Testis (tissue), 3 donors: ENCODE results near the gene NAA20. TPM values are rescaled to one million over a fixed set of nuclear protein-coding genes. Genes with fewer than 3 reads are reported as not detected.
A peak's percentile ranks its signal among the peaks of the same experiment; 100 is the strongest.

ENCODE experiments used
- DNase-seq: peaks from one replicate; pipeline ENCODE4 v3.0.0-alpha.2; 2019
- H3K27ac ChIP-seq, 2 donors: fragments of 200-600 bp; sonication (generic); one replicate each; pipeline ENCODE4 v1.5.1; 2019
- H3K27me3 ChIP-seq: fragments of 200-600 bp; sonication (generic); one replicate; pipeline ENCODE4 v1.5.1; 2019
- H3K36me3 ChIP-seq: fragments of 200-600 bp; sonication (generic); one replicate; pipeline ENCODE4 v1.5.1; 2017; ENCODE audit warnings: low read depth; ENCODE audit errors: missing control alignments
- H3K4me1 ChIP-seq: fragments of 200-600 bp; sonication (generic); one replicate; pipeline ENCODE4 v1.5.1; 2019
- H3K4me3 ChIP-seq, 2 donors: fragments of 200-600 bp; sonication (generic); one replicate each; pipeline ENCODE4 v1.5.1; 2017 to 2019
- H3K9me3 ChIP-seq: fragments of 200-600 bp; sonication (generic); one replicate; pipeline ENCODE4 v1.5.1; 2017
- POLR2A ChIP-seq: fragments of 450-650 bp; IDR thresholded peaks from one replicate; pipeline ENCODE4 v1.6.1; 2017; ENCODE audit warnings: antibody characterized with exemption, mild to moderate bottlenecking, moderate library complexity
- WGBS, 2 donors: methylation state at CpG; one replicate each; pipeline ENCODE4 v1.1.5; 2018; 5-methylcytosine and 5-hydroxymethylcytosine counted together
- intact Hi-C: fragments of 100-400 bp; cut with DNase I; formaldehyde crosslinking; loops from one replicate; pipeline ENCODE4 v1.15.1; 2023; ENCODE audit warnings: low total_unique reads
- polyA plus RNA-seq: library from polyadenylated mRNA; stranded (reverse); fragments of 350-450 nt; fragmentation: Illumina TruSeq; extraction: RNeasy Lipid Tissue Mini Kit (QIAGEN cat#74804); gene quantifications from one replicate; pipeline ENCODE4 v1.2.3, GENCODE V29; 2014; ENCODE audit warnings: low read depth, low replicate concordance; ENCODE audit not compliant: insufficient read depth
- total RNA-seq, 2 donors: library from RNA; depleted of rRNA; stranded (reverse); fragments of >200 nt; gene quantifications; one replicate each; pipeline ENCODE4 v1.2.3, GENCODE V29; 2016
- TF ChIP-seq, protein P1 (sequence below), 3 experiments: fragments of 450-650 bp in 2 of 3; fragments of 200-600 bp in 1 of 3; sonication (generic) in 1 of 3; IDR thresholded peaks; one replicate each; pipeline ENCODE4 v1.5.1; 2016 to 2019; ENCODE audit warnings: antibody characterized with exemption in 3 of 3, mild to moderate bottlenecking in 2 of 3, moderate library complexity in 1 of 3

The NAA20 gene
- total and polyA plus RNA-seq, 3 donors from 2014 or later, result 41.3 to 176 (median 53.9) TPM

GRCh38 chr20:20012541-20012940 lies 4.6 kb upstream of the NAA20 start:
- no peak overlapping the region for H3K27ac ChIP-seq
- H3K9me3 ChIP-seq, result no peaks in the 10 kb centered on the region
- H3K36me3 ChIP-seq, result no peaks in the 10 kb centered on the region
- intact Hi-C loops, result no loop called here
- no peaks in the 10 kb centered on the region for H3K27me3 ChIP-seq
- H3K4me1 ChIP-seq, result peaks cover 5% of the 10 kb centered on the region
- H3K4me3 ChIP-seq, result no peak overlapping the region
- no peak for TF ChIP-seq POLR2A
- TF ChIP-seq, protein P1, sequence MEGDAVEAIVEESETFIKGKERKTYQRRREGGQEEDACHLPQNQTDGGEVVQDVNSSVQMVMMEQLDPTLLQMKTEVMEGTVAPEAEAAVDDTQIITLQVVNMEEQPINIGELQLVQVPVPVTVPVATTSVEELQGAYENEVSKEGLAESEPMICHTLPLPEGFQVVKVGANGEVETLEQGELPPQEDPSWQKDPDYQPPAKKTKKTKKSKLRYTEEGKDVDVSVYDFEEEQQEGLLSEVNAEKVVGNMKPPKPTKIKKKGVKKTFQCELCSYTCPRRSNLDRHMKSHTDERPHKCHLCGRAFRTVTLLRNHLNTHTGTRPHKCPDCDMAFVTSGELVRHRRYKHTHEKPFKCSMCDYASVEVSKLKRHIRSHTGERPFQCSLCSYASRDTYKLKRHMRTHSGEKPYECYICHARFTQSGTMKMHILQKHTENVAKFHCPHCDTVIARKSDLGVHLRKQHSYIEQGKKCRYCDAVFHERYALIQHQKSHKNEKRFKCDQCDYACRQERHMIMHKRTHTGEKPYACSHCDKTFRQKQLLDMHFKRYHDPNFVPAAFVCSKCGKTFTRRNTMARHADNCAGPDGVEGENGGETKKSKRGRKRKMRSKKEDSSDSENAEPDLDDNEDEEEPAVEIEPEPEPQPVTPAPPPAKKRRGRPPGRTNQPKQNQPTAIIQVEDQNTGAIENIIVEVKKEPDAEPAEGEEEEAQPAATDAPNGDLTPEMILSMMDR (IDR thresholded peaks at IDR 0.05), result no peak
- WGBS, 2 donors, result 85 to 90% methylated on average over 2 of the region's 2 CpGs
- no peak for DNase-seq

DNA sequence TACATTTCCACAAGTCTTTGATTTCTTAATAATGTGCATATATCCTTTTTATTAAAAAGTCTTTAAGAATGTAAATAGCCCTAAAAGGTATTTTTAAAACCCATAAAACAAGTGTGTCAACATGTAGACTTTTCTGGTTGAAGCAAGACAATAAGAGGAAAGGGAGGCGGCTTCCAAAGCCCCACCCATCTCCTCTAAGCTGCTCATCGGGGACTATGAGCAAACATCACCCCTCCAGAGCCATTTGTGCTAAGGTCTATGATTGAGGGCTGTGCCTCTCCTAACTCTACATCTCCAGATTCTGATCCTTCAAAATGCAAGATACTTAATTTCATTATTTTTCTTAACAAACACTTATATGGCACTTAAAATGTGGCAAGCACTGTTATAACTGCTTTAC lies 2.5 kb upstream of the NAA20 start:
- no peak overlapping the region for H3K27ac ChIP-seq
- 59 to 62% methylated on average over 2 of the region's 2 CpGs for WGBS, 2 donors
- intact Hi-C loops, result no loop called here
- no peaks in the 10 kb centered on the region for H3K27me3 ChIP-seq
- peaks cover 18% of the 10 kb centered on the region for H3K4me1 ChIP-seq
- TF ChIP-seq, protein P1 (IDR thresholded peaks at IDR 0.05), result no peak
- no peak for TF ChIP-seq POLR2A
- no peaks in the 10 kb centered on the region for H3K36me3 ChIP-seq
- H3K9me3 ChIP-seq, result no peaks in the 10 kb centered on the region
- DNase-seq, result no peak
- no peak overlapping the region for H3K4me3 ChIP-seq

GRCh38 chr20:20017844-20018185 lies 653 bp downstream of the NAA20 start:
- Histone ChIP-seq H3K4me3 (peak overlapping the region; percentile 87 to 96), H3K27ac (peak overlapping the region; percentile 58 to 75), H3K4me1 (peaks cover 29% of the 10 kb centered on the region), H3K9me3 (no peaks in the 10 kb centered on the region), H3K36me3 (no peaks in the 10 kb centered on the region), H3K27me3 (no peaks in the 10 kb centered on the region)
- 1 to 3% methylated on average over 13 to 17 of the region's 17 CpGs for WGBS, 2 donors
- intact Hi-C loops, result no loop called here
- DNase-seq, result no peak
- no peak for TF ChIP-seq POLR2A
- TF ChIP-seq, protein P1 (IDR thresholded peaks at IDR 0.05), result no peak

DNA sequence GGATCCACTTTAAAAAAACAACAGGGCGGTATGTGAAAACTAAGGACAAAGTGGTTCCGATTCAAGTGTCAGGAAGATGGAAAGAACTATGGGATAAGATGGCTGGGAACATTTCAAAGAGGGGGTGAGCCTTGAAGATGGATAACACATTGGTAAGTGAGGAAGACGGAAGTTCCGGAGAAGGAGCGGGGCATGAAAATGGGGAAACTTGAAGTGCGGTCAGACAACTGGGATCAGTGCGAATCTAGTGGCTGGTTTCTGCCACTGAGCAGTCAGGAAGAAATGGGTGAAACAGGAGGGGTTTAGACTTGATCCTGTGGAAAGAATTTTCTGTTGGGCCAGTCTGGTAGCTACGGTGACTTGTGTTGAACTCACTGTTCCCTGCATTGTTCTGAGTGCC lies 1.2 kb downstream of the NAA20 start:
- H3K9me3 ChIP-seq, result no peaks in the 10 kb centered on the region
- H3K27me3 ChIP-seq, result no peaks in the 10 kb centered on the region
- DNase-seq, result no peak
- WGBS, 2 donors, result 56 to 70% methylated on average over 8 of the region's 8 CpGs
- peaks cover 29% of the 10 kb centered on the region for H3K4me1 ChIP-seq
- H3K4me3 ChIP-seq, result peak overlapping the region; percentile 87 to 96
- H3K36me3 ChIP-seq, result no peaks in the 10 kb centered on the region
- intact Hi-C loops, result no loop called here
- no peak overlapping the region for H3K27ac ChIP-seq
- TF ChIP-seq, protein P1 (IDR thresholded peaks at IDR 0.05), result no peak
- no peak for TF ChIP-seq POLR2A

DNA sequence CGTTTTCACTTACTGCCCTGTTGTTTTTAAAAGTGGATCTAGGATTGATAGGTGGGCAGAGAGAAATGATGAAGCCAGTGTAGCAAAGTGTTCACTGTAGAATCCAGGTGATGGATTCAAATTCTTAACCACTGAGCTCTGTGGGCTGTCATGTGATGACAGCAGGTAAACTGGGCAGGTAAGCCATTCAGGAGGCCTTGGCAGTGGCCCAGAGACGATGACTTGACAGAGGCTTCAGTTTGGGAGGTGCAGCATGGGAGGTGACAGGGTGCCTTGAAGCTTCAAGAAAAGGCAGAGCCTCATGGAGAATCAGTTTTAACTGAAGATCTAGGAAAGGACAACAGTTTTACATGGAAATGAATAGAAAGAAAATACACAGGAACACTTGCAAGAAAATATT lies 2.0 kb downstream of the NAA20 start:
- WGBS, 2 donors, result 54 to 69% methylated on average over 2 of the region's 2 CpGs
- H3K27ac ChIP-seq, result peak overlapping the region in 1 of 2 donors; percentile 30
- TF ChIP-seq, protein P1 (IDR thresholded peaks at IDR 0.05), result no peak
- no peak for TF ChIP-seq POLR2A
- H3K9me3 ChIP-seq, result no peaks in the 10 kb centered on the region
- intact Hi-C loops, result no loop called here
- no peaks in the 10 kb centered on the region for H3K27me3 ChIP-seq
- H3K4me3 ChIP-seq, result peak overlapping the region; percentile 6 to 96
- H3K4me1 ChIP-seq, result peaks cover 29% of the 10 kb centered on the region
- no peak for DNase-seq
- no peaks in the 10 kb centered on the region for H3K36me3 ChIP-seq
